K562 treated with DMSO at 1 percent for 4 hours (cell line): ENCODE measurements around the gene CCNB2. TPM values are rescaled to one million over a fixed set of nuclear protein-coding genes. Genes with fewer than 3 reads are reported as not detected.

ENCODE experiments used
- total RNA-seq: library from RNA; unstranded; fragments of 300-600 nt; gene quantifications from 2 replicates; pipeline ENCODE4 v1.2.3, GENCODE V29; 2022; ENCODE audit not compliant: insufficient read depth

The CCNB2 gene
- 61.9 and 72.7 TPM in 2 replicates for total RNA-seq

GRCh38 chr15:59104912-59105732, at the start of gene CCNB2:
Gene CCNB2, plus strand, starts transcription at chr15:59105146. Its CDS starts 123 bp downstream, at chr15:59105269.

Other genes starting within 250 kb of the CCNB2 start
- 72.2 and 75.1 TPM in 2 replicates for gene SLTM, start 171.5 kb upstream of the CCNB2 start, total RNA-seq
- 12.9 and 15.8 TPM in 2 replicates for gene RNF111, start 117.5 kb upstream of the CCNB2 start, total RNA-seq
- gene LDHAL6B, start 101.7 kb downstream of the CCNB2 start, total RNA-seq, result not detected in 2 replicates